IPS DF 4.7 (cell line): ENCODE measurements around the gene KRTAP20-2.

Experiments
- DNase-seq: peaks from one replicate; pipeline ENCODE4 v3.0.0-alpha.2; 2013; ENCODE audit warnings: low spot score; ENCODE audit errors: extremely low read depth

Gene KRTAP20-2

GRCh38 chr21:30674312-30674711 lies 39.3 kb downstream of the KRTAP20-2 start:
- DNase-seq = no peak

GRCh38 chr21:30676737-30677136 lies 41.7 kb downstream of the KRTAP20-2 start:
- no peak for DNase-seq

GRCh38 chr21:30680586-30680985 lies 45.6 kb downstream of the KRTAP20-2 start:
- no peak for DNase-seq

- no peak for DNase-seq
Observed at GRCh38 chr21:30684506-30684905, 49.5 kb downstream of the KRTAP20-2 start.
